SH-SY5Y (cell line): Measurements from ENCODE around the gene CERS1.

Experiments used
- GATA2 ChIP-seq: IDR thresholded peaks from 2 replicates; pipeline ENCODE4 v1.6.1; 2011; ENCODE audit warnings: mild to moderate bottlenecking, low read depth, low read length
- GATA3 ChIP-seq: IDR thresholded peaks from 2 replicates; pipeline ENCODE4 v1.6.1; 2011; ENCODE audit warnings: low read depth, mild to moderate bottlenecking, low read length, moderate library complexity

DNA sequence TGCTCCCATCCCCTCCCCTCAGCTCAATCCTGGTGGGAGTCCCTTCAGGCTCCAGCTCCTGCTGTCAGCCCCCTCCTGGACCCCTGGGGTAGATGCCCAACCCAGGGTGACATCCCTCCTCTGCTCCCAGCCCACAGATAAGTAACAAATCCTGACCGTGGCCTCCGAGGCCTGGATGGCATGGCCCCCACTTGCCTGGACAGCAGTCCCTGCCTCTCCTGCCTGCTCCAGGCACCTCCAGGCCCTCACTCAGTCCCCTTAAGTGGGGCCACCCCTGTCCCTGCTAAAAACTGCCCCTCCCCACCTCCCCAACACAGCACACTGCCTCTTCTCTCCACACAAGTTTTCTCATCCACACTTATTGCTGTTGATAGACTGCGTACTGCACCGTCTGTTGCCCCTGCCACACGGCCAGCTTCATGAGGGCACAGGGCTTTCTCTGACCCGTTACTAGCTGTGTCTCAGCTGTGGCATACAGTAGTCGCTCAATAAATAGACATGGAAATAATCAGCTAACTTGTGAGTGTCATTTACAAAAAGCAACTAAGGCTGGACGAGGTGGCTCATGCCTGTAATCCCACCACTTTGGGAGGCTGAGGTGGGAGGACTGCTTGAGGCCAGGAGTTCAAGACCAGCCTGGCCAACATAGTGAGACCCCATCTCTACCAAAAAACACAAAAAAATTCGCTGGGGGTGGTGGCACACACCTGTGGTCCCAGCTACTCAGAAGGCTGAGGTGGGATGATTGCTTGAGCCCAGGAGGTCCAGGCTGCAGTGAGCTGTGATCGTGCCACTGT lies 5.8 kb downstream of the CERS1 start:
- TF ChIP-seq GATA2 (no peak), GATA3 (no peak)
